ENCODE measurements around the gene C2CD4D.

C2CD4D gene

DNA sequence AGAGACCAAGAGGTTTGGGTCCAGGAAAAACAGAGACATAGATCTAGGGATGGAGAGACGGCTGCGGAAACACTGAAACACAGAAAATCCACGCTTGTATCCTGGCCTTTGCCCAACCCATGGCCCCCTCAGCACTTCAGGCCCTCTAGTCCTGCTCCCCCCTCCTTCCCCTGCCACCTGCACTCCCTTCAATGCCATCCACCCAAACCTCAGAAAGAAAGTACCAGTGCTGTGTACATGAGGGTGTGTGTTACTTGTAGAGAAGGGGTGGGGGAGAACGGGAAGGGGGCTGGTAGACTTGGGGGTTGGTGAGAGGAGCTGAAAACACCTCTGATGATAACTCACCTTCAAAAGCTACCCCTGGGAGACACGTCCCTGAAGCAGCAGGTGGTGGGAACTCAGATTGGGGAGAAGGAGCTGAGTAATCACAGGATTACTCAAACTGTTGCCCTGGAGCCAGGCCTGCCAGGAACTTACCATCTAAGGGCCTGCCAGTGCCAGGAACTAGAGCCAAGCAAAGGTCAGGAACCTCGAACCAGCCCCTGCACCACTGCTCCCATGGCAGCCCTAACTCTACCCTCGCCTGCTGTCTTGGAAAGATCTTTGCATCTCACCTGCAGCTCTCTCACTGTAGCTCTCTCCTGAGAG, 19.5 kb downstream of the C2CD4D start:
- H3K4me3 ChIP-seq (ENCODE audit: low read depth, low read length) = no peak overlapping the region
- DNase-seq (ENCODE audit: low read depth) = no peak

DNA sequence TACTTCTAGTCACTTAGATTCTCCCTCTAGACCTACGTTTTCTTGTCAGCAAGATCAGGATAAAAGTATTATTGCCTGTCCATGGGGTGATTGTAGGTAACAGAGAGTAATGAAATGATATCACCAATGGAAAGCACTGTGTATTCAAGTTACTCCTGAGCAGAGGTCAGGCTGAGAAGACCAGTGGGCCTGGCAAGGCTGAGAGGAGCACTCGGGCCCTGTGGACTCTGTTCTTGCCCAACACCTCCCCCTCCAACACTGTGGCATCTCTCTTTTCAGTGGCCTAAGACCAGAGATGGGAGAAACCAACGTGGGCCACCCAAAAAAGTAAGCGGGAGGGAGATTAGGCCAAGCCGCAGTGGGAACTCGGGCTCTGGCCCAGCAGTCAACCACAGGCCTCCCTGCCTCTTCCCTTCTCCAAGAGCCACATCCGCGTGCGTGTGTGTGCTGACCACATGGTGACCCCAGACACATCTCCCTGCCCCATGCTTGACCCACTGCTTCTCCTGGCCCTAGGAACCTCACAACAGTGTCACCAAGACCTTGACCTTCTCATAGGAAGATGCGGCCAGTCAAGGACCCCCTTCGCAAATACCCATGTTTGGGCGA, 20.3 kb downstream of the C2CD4D start:
- H3K4me3 ChIP-seq (ENCODE audit: low read depth, low read length) = no peak overlapping the region

DNA sequence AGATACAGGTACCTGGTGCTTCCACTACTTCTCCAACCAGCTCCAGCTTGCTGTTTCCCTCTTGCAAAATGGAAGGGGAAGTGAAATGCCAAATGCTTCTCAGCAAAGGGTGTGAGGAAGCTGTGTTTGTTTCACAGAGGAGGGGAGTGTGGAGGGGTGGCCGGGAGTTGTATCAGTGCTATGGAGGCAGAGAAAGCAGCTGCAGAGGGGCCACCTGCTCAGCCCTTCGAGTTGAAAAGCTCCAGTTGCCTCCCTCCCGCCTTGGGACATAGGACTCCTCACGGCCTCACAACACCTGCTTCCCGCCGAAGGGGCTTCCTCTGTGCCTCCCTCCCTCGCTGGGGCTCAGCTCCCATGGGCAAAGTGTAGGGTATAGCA, 22.3 kb downstream of the C2CD4D start:
- no peak for DNase-seq (ENCODE audit: low read depth)
- no peak overlapping the region for H3K4me3 ChIP-seq (ENCODE audit: low read depth, low read length)

More for the DNA sequence above, 20.3 kb downstream of the C2CD4D start:
- no peak for DNase-seq (ENCODE audit: low read depth)

DNA sequence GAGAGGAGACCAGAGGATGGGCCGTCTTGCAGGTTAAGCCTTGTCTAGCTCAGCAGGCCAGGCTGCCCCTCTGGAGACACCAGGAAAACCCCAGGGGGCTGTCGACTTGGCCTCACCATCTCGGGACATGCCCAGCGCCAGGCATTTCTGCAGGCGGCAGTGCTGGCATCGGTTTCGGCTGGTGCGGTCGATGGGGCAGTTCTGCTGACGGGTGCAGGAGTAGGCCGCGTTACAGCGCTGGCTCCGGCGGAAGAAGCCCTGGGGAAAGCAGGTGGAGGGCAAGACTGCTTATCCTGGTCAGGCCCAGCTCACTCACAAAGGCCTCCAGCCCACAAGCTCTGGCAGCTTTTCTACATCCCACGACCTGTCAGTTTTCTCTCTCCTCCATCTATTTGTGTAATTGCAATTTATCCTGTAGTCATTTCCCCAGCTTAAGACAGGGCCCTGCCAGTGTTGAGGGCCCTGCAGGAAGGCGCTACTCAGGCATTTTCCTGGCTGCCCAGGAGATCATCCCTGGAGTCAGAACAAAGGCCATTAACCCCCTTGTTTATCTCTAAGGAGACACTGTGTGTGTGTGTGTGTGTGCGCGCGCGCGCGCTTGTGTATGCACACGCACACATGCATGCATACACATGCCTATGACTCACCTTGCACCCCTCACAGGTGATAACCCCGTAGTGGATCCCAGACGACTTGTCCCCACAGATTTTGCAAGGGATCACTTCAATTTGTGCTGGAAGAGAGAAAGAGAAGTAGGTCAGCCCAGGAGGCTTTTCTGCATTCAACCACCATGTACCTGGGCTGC, 22.9 kb downstream of the C2CD4D start:
- DNase-seq (ENCODE audit: low read depth) = no peak
- no peak overlapping the region for H3K4me3 ChIP-seq (ENCODE audit: low read depth, low read length)

GRCh38 chr1:151815716-151816327, 23.8 kb downstream of the C2CD4D start:
- no peak for DNase-seq (ENCODE audit: low read depth)
- no peak overlapping the region for H3K4me3 ChIP-seq (ENCODE audit: low read depth, low read length)

GRCh38 chr1:151814971-151815545, 24.6 kb downstream of the C2CD4D start:
- no peak for DNase-seq (ENCODE audit: low read depth)
- H3K4me3 ChIP-seq (ENCODE audit: low read depth, low read length) = no peak overlapping the region

GRCh38 chr1:151814426-151814825, 25.2 kb downstream of the C2CD4D start:
- H3K4me3 ChIP-seq (ENCODE audit: low read depth, low read length) = no peak overlapping the region
- no peak for DNase-seq (ENCODE audit: low read depth)

- DNase-seq (ENCODE audit: low read depth) = no peak
- no peak overlapping the region for H3K4me3 ChIP-seq (ENCODE audit: low read depth, low read length)
These were observed 26.2 kb downstream of the C2CD4D start for GRCh38 chr1:151813271-151813977.

DNA sequence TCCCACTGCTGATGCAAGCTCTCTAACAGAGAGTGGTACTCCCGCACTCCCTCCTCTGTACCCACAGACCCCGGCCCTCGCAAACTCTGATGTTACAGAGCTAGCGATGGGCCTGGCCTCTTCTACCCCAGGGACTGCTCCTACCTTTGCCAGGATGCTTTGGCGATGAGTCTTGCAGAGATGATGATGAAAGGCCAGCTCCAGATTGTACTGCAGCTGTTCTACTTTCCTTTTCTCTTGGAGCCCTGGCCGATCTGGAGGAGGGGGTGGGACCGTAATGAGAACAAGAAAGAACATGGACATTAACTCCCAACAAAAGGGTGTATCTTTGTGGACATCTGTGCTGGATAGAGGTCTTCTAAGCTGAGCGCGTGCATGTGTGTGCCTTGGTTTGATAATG, 28.4 kb downstream of the C2CD4D start:
- peak; percentile 65 for DNase-seq (ENCODE audit: low read depth)
- no peak overlapping the region for H3K4me3 ChIP-seq (ENCODE audit: low read depth, low read length)

DNA sequence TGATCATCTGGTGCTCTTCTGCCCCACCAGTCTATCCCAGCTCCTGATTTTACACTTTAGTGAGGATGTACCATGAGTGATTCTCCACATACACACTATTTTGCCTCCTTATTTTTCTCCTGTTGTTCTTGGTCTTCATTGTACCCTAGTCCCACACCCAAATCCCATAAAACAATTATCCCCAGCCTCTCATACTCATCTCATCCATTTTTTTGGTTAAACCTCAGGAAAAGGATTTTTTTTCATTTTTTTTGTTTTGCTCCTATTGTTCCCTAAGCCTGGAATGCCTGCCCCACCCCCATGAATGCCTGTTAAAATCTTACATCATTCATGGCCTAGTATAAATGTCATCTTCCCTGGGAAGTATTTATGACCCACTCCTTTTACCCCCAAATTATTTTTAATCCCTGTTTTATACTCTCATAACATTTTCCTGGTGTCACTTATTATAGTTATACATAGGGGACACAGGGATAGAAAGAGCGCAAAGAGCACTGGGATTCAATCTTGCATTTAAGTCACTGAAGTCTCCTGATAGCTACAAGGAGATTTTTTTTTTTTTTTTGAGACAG, 29.5 kb downstream of the C2CD4D start:
- no peak overlapping the region for H3K4me3 ChIP-seq (ENCODE audit: low read depth, low read length)
- no peak for DNase-seq (ENCODE audit: low read depth)

GRCh38 chr1:151809290-151809984, 30.2 kb downstream of the C2CD4D start:
- no peak for DNase-seq (ENCODE audit: low read depth)
- H3K4me3 ChIP-seq (ENCODE audit: low read depth, low read length) = no peak overlapping the region

GRCh38 chr1:151807766-151808165, 31.9 kb downstream of the C2CD4D start:
- no peak for DNase-seq (ENCODE audit: low read depth)
- no peak overlapping the region for H3K4me3 ChIP-seq (ENCODE audit: low read depth, low read length)

GRCh38 chr1:151807131-151807530, 32.5 kb downstream of the C2CD4D start:
- no peak for DNase-seq (ENCODE audit: low read depth)
- H3K4me3 ChIP-seq (ENCODE audit: low read depth, low read length) = no peak overlapping the region

DNA sequence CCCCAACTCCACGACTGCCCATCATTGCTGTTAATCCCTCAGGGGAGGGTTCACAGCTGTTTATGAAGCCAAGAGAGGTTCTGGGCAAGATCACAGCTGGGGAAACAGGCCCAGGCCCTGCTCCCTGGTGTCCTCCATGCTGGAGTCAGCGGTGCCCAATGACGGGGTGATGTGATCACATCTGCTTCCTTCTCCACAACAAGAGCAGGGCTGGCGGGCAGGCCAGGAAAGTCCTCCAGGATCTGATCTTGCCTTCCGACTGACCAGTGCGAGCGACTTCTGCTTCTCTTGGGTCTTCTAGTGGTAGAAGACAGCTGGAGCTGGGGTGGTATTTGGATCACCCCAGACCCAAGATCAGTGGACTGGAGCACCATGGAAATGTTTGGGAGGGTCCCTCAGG, 33.5 kb downstream of the C2CD4D start:
- no peak overlapping the region for H3K4me3 ChIP-seq (ENCODE audit: low read depth, low read length)
- no peak for DNase-seq (ENCODE audit: low read depth)

DNA sequence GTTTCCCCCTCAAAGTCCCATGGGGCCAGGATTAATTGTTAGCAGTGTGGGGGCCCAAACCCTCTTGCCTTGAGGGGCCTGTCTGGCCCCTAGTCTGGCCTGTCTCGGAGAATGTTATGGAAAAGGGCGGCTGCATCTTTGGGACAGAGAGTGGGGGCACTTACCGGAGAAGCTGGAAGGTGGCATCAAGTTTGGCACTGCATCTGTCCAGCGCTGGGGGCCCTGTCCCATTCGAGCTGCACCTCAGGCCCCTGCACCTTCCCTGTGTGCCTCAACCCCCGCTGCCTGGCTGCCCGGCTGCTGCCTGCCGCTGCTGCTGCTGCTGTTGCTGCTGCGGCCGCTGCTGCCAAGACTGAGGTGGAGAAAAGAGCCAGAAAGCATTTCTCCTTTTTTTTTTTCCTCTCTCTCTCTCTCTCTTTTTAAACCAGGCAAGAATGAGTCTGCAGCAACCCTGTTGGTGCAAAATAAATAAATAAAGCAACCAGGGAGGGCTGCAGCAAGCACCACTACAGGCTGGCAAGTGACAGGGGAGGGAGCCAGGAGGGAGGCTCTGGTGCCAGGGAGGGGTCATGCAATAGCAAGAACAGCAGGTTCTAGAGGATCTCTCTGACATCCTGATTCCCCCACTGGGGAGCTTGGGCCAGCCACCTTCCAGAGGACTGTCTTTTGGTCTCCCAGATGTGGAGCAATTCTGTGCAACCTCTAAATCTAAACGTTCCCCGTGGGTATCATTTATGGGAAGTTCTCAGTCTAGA, 34.4 kb downstream of the C2CD4D start, which contains the start of gene LINGO4:
LINGO4 (minus strand) TSS at position 354 of the 755 bp plus-strand sequence. CDS start 2,715 bp downstream, outside the sequence.
- H3K4me3 ChIP-seq (ENCODE audit: low read depth, low read length) = no peak within 1 kb of the TSS
- no peak for DNase-seq (ENCODE audit: low read depth)

GRCh38 chr1:151803915-151804314, 35.7 kb downstream of the C2CD4D start:
- no peak for DNase-seq (ENCODE audit: low read depth)
- no peak overlapping the region for H3K4me3 ChIP-seq (ENCODE audit: low read depth, low read length)

DNA sequence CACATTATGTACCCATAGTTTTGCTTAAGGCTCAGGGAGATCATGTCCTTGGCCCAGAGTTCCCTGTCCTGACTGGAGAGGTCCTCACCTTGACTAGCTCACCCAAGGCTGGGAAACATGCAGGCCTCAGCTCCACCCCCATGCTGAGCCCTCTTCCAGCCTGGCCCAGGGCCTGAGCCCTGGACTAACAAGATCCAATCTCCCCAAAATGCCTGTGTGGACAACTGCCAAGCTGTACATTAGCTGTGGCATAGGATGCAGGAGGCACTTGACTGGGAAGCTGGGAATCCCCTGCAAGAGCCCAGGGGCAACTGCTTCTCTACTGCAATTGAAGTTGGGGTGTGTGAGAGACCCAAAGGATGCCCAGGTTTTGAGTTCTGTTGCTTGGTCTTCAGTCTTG, 36.5 kb downstream of the C2CD4D start:
- DNase-seq (ENCODE audit: low read depth) = no peak
- H3K4me3 ChIP-seq (ENCODE audit: low read depth, low read length) = no peak overlapping the region

GRCh38 chr1:151802372-151802771, 37.2 kb downstream of the C2CD4D start:
- no peak overlapping the region for H3K4me3 ChIP-seq (ENCODE audit: low read depth, low read length)
- no peak for DNase-seq (ENCODE audit: low read depth)

All from skeletal muscle cell (primary cell).